ENCODE data around the gene MMEL1. TPM values are rescaled to one million over a fixed set of nuclear protein-coding genes. Genes with fewer than 3 reads are reported as not detected.
A peak's percentile ranks its signal among the peaks of the same experiment; 100 is the strongest.
"Not testable (repeated sequence)": the region's sequence is repeated elsewhere in the genome, so short reads cannot be mapped to it uniquely, and the experiment has no call there.

The MMEL1 gene
- total and polyA plus RNA-seq, 2 of the 13 experiments (the other 11 are each of a cell fraction or from before 2014, with no cell fraction given): 0.48 TPM; not detected in 1

DNA sequence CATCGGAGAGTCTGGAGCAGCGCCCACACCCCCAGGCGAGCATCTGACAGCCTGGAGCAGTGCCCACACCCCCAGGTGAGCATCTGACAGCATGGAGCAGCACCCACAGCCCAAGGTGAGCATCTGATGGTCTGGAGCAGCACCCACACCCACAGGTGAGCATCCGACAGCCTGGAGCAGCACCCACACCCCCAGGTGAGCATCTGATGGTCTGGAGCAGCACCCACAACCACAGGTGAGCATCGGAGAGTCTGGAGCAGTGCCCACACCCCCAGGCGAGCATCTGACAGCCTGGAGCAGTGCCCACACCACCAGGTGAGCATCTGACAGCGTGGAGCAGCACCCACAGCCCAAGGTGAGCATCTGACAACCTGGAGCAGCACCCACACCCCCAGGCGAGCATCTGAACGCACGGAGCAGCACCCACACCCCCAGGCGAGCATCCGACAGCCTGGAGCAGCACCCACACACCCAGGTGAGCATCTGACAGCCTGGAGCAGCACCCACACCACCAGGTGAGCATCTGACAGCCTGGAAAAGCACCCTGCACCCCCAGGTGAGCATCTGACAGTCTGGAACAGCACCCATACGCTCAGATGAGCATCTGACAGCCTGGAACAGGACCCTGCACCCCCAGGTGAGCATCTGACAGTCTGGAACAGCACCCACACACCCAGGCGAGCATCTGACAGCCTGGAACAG, 21.1 kb upstream of the MMEL1 start:
- CTCF ChIA-PET (ENCODE audit: low intra/inter-chr PET ratio, low total read pairs); H3K4me2 ChIP-seq (ENCODE audit: low read depth, low read length); DNase-seq (ENCODE audit: low spot score); H3K27ac ChIP-seq (ENCODE audit: extremely low read length, insufficient read depth, low read length); ATAC-seq; H3K4me1 ChIP-seq (ENCODE audit: insufficient read depth, low read length); FAIRE-seq; BruUV-seq (replicated peaks); H3K36me3 ChIP-seq (replicated peaks in 1 of 2; ENCODE audit: control insufficient read depth in 1 of 2, insufficient read depth in 2 of 2, low read length in 2 of 2); H4K20me1 ChIP-seq (ENCODE audit: insufficient read depth, low read length); H3K4me3 ChIP-seq (replicated peaks in 1 of 3; ENCODE audit: insufficient read depth in 1 of 3, low read depth in 2 of 3, low read length in 3 of 3); H3K9ac ChIP-seq (ENCODE audit: insufficient read depth, low read depth, low read length); H3K9me3 ChIP-seq (ENCODE audit: low read length); H3K79me2 ChIP-seq (ENCODE audit: insufficient read depth, low read length); POLR2A ChIA-PET; intact Hi-C loops (cut with micrococcal nuclease; ENCODE audit: unreplicated experiment); H2AFZ ChIP-seq (ENCODE audit: low read length); H3K27me3 ChIP-seq (ENCODE audit: control insufficient read depth in 1 of 2, insufficient read depth in 2 of 2, low read length in 2 of 2); in situ Hi-C loops (cut with HindIII; ENCODE audit: extremely low pct_ligation_motif_present, low pct_unique_long_range_greater_than_20kb): not testable (repeated sequence)
- peak; percentile 33; the same call in 1 of the 2 replicates for TF ChIP-seq HCFC1 (IDR thresholded peaks at IDR 0.05; ENCODE audit: low read depth, low read length)
- WGBS (ENCODE audit: low lambda C conversion rate): under 1% methylated on average over 14 of the region's 14 CpGs

- H3K27me3 ChIP-seq (ENCODE audit: control insufficient read depth in 1 of 2, insufficient read depth in 2 of 2, low read length in 2 of 2); H3K4me1 ChIP-seq (ENCODE audit: insufficient read depth, low read length); ATAC-seq; H4K20me1 ChIP-seq (ENCODE audit: insufficient read depth, low read length); CTCF ChIA-PET (ENCODE audit: low intra/inter-chr PET ratio, low total read pairs); BruUV-seq (replicated peaks); in situ Hi-C loops (cut with HindIII; ENCODE audit: extremely low pct_ligation_motif_present, low pct_unique_long_range_greater_than_20kb); intact Hi-C loops (cut with micrococcal nuclease; ENCODE audit: unreplicated experiment); DNase-seq (ENCODE audit: low spot score); H3K79me2 ChIP-seq (ENCODE audit: insufficient read depth, low read length); H3K9ac ChIP-seq (ENCODE audit: insufficient read depth, low read depth, low read length); H3K36me3 ChIP-seq (replicated peaks in 1 of 2; ENCODE audit: control insufficient read depth in 1 of 2, insufficient read depth in 2 of 2, low read length in 2 of 2); H2AFZ ChIP-seq (ENCODE audit: low read length); FAIRE-seq; H3K9me3 ChIP-seq (ENCODE audit: low read length); H3K4me2 ChIP-seq (ENCODE audit: low read depth, low read length); H3K4me3 ChIP-seq (replicated peaks in 1 of 3; ENCODE audit: insufficient read depth in 1 of 3, low read depth in 2 of 3, low read length in 3 of 3); POLR2A ChIA-PET; H3K27ac ChIP-seq (ENCODE audit: extremely low read length, insufficient read depth, low read length): not testable (repeated sequence)
- under 1% methylated on average over 12 of the region's 12 CpGs for WGBS (ENCODE audit: low lambda C conversion rate)
Measured at GRCh38 chr1:2652926-2653571, 20.2 kb upstream of the MMEL1 start.

GRCh38 chr1:2652152-2652925, 19.5 kb upstream of the MMEL1 start:
- BruUV-seq (replicated peaks): not testable (repeated sequence)

More at GRCh38 chr1:2652152-2652925, 19.5 kb upstream of the MMEL1 start:
- H3K4me2 ChIP-seq (ENCODE audit: low read depth, low read length); in situ Hi-C loops (cut with HindIII; ENCODE audit: extremely low pct_ligation_motif_present, low pct_unique_long_range_greater_than_20kb); DNase-seq (ENCODE audit: low spot score); H4K20me1 ChIP-seq (ENCODE audit: insufficient read depth, low read length); H3K4me3 ChIP-seq (replicated peaks in 1 of 3; ENCODE audit: insufficient read depth in 1 of 3, low read depth in 2 of 3, low read length in 3 of 3); H3K9me3 ChIP-seq (ENCODE audit: low read length); H3K36me3 ChIP-seq (replicated peaks in 1 of 2; ENCODE audit: control insufficient read depth in 1 of 2, insufficient read depth in 2 of 2, low read length in 2 of 2); H3K79me2 ChIP-seq (ENCODE audit: insufficient read depth, low read length); H2AFZ ChIP-seq (ENCODE audit: low read length); H3K4me1 ChIP-seq (ENCODE audit: insufficient read depth, low read length); POLR2A ChIA-PET; H3K9ac ChIP-seq (ENCODE audit: insufficient read depth, low read depth, low read length); H3K27me3 ChIP-seq (ENCODE audit: control insufficient read depth in 1 of 2, insufficient read depth in 2 of 2, low read length in 2 of 2); CTCF ChIA-PET (ENCODE audit: low intra/inter-chr PET ratio, low total read pairs); H3K27ac ChIP-seq (ENCODE audit: extremely low read length, insufficient read depth, low read length); ATAC-seq; intact Hi-C loops (cut with micrococcal nuclease; ENCODE audit: unreplicated experiment); FAIRE-seq: not testable (repeated sequence)
- WGBS (ENCODE audit: low lambda C conversion rate): 2% methylated on average over 15 of the region's 16 CpGs

Data from HepG2 (cell line).